IPS-18c (cell line): ENCODE data around the gene N4BP2L2.

Experiments
- H3K4me3 ChIP-seq: 2 replicates; pipeline ENCODE4 v1.7.0; 2013; ENCODE audit warnings: low read depth, mild to moderate bottlenecking, low read length, moderate library complexity; ENCODE audit not compliant: insufficient read depth
- H3K9me3 ChIP-seq: one replicate; pipeline ENCODE4 v1.6.1; 2013; ENCODE audit warnings: mild to moderate bottlenecking, low read length, moderate library complexity; ENCODE audit not compliant: control insufficient read depth, insufficient read depth

The N4BP2L2 gene

DNA sequence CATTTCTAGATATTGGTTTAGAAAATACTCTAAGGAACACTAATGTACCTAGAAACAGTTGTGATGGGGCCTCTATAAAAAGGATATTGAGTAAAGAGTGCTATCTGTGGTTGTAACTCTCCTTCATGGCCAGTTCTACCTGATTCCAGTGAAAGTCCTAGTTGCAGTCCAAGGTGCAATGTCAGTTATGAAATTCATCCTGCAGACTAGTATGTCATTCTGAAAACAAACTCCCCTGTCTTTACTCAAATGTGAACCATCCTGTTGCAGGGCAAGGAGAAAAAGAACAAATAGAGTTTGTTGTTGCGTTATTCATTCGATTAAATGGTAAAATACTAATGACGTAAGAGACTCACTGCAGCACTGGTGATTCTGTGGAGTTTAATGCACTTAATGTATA is 92.4 kb downstream of the N4BP2L2 start:
- no peak overlapping the region for H3K4me3 ChIP-seq
- no peaks in the 10 kb centered on the region for H3K9me3 ChIP-seq

DNA sequence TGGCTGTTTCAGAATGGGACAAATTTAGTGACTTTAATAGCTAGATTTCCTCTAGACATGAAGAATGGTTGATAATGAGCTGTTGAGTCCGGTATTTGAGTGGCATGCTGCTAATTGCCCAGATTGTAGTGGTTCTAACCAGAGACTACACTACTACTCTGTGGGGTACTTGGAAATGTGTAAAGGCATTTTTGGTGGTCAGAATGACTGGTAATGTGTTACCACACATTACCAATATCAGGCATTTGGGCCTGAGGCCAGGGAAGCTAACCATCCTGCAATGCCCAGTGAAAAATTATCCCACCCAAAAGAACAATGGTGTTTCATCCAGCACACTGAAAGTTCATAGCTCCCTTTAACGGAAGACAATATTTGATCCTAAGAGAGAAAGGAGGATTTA is 93.1 kb downstream of the N4BP2L2 start:
- Histone ChIP-seq H3K9me3 (no peaks in the 10 kb centered on the region), H3K4me3 (no peak overlapping the region)

DNA sequence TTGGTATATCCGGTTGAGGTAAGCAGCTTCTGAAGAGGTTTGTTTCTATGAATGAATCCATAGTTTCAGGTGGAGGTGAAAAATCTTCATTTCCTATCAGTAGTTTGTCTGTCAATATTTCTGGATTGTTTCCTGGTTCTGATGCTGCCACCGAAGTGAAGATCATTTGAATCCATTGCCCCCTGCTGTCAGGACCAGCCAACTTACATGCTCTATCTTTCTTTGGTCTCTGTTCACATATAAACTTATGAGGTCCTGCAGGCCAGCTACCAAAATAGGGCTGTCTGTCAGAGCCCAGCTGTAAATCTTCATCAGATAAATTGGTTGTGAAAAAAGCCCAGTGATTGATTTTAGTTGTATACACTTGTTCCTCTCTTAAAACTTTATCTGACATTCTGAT is 95.5 kb downstream of the N4BP2L2 start:
- Histone ChIP-seq H3K9me3 (no peaks in the 10 kb centered on the region), H3K4me3 (no peak overlapping the region)

DNA sequence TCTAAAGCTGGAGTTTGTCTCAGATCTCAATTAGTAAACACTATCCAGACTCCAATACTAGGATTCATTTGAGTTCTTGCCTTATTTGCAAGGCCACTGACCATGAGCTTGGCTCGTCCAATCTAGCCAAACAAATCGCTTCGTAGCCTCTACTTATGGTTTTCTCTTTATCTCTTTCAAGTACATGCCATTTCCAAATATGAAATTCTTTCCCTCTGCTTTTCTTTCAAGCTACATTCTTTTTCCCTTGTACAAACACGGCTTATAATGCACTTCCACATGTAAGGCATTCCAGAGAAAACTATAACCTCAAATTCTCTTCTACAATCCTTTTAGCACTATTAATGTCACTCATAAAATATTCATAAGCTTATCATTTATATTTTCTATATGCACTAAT is 99.7 kb downstream of the N4BP2L2 start:
- H3K4me3 ChIP-seq = no peak overlapping the region
- no peaks in the 10 kb centered on the region for H3K9me3 ChIP-seq

DNA sequence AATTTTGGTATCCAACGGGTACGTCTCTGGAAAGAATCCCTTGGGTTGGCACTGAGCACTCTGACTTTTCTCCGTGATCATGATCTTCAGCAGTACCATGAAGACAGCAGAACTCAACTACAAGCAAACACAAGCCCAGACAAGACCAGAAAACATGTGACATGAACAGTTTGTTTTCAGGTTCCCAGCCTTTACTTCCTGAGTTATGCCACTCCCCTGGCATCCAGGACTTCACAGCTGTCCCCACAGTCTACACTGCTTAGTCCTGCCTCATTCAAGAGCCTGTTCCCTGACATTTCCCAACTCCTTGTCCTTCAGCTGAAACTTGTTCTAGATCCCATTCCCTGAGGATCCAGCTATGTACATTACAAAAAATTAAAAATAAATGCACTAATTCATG is 105.7 kb downstream of the N4BP2L2 start:
- Histone ChIP-seq H3K9me3 (no peaks in the 10 kb centered on the region), H3K4me3 (no peak overlapping the region)

DNA sequence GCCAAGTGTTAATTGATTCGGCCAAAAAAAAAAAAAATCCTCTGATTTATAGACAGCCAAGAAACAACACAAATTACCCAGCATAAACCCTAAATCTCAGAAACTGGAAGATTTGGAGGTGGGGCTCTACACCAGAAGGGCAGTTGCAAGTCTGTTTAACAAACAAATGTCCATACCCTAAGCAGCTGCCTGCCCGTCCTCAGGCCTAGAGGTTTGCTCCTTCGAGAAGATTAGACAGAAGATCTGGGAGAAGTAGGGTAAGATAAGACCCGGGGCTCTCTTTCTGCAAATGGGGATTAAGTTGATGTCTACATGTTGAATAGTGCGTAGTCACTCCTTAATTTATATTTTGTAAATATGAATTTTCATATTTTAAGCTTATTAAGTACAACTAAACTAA is 107.2 kb downstream of the N4BP2L2 start:
- H3K9me3 ChIP-seq = no peaks in the 10 kb centered on the region
- no peak overlapping the region for H3K4me3 ChIP-seq

DNA sequence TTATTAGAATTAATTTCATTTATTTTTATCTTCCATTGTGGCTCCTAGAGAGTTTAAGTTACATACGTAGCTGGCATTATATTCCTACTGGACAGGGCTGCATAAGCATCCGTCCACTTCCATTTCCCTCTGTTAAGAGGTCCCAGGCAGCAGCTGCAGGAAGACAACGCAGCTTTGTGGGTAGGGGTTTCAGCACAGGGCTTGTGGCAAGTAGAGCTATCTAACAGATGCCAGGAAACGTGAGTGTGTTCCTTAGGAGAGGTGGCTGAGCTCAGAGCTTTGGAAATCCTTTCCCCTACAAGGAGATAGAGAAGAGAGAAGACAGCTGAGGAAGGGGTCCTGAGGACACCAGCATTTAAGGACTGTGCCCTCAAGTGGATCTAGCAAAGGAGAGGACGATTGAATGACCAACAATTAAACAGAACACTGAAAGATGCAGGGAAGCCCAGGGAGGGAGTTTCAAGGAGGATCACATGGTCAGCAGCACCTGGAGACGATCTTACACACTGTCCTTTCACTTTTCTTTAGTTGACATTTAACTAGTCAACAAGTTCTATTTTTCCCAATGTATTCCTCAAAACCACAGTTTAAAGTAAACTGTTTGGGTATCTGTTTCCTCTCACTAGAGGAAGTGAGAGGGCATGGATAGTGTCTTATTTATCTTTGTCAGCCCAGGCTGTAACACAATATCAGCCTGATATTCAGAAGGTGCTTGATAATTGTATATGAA is 108.4 kb downstream of the N4BP2L2 start:
- Histone ChIP-seq H3K9me3 (no peaks in the 10 kb centered on the region), H3K4me3 (no peak overlapping the region)

DNA sequence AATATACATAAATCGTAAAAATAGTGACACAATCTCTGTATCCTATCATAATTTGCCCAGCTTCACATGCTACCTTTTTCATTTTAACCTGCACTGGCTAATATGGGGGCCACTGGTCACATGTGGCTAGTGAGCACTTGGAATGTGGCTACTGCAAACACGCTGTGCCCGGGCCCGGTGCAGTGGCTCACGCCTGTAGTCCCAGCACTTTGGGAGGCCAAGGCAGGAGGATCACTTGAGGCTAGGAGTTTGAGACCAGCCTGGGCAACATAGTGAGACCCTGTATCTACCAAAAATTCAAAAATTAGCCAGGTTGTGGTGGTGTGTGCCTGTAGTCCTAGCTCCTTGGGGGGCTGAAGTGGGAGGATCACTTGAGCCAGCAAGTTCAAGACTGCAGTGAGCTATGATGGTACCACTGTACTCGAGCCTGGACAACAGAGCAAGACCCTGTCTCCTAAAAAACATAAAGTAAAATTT is 109.1 kb downstream of the N4BP2L2 start:
- no peaks in the 10 kb centered on the region for H3K9me3 ChIP-seq
- no peak overlapping the region for H3K4me3 ChIP-seq

DNA sequence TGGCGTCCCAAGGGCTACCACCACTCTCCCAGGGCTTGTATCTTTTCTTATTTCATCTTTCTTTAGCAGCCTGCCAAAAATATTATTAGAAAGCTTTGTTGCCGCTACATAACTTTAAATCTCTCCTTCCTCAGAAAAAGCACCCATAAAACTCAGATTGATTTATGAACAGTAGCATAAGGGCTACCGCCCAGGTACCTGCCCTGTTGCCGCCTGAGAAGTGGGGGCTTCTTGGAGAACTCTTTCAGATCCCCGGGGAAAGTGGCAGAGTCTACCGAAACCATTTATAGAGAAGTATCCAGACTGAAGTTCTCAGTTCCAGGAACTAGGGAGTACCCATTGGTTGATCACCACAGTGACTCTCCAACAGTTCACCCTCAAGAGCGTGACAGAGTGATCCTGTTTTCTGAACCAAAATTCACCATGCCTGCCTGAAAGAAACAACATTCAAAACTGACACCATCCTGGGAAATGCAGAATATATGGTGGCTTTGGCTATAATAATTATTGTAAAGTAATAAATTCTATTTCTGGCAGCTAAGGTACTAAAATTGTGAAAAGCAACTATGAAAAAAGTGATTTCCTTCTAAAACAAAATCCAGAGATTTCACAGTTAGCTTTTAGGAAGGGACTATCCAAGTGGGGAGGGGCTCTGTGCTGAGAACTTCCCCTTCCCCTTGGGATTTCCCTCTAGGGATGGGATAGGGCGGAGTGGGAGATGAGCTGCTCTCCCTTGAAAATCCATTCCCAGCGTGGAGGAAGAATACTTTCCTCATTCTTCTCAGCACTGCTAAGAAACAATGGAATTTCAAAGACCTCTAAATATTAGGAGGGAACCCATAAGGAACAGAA is 109.8 kb downstream of the N4BP2L2 start:
- peak overlapping the region; percentile 73; the same call in 1 of the 2 replicates for H3K4me3 ChIP-seq
- H3K9me3 ChIP-seq = no peaks in the 10 kb centered on the region

DNA sequence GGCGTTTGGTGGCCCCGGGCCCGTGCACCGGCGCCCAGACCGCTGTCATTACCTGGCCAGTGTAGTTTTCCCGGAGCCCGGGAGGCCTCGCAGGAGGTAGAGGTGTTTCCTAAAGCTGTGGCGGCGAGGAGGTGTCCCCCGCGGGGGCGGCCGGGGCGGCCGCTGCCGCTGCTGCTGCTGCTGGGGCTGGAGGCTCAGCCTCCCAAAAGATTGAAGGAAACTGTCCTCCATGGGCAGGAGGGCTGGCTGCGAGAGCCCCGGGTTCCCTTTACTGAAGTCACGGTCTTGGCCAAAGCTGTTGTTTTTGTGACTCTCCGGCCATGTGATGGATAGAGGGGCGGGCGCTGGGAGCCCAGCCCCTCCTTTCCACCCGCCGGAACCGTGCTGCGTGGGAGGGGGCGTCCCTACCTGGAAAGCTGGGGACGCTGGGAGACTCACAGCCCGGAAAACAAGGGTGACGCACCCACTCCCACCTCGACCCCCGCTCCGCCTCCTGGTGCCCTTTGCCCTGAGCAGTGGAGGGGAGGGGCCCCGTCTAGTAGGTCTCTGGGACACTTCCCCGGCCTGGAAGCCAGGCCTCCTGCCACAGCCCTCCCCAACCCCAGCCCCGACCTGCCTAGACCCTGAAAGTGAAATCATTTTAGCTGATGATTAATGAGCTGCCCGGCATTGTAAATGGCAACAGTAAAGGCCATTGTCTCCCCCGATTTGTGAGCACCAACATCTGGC is 110.6 kb downstream of the N4BP2L2 start, which contains the start of gene N4BP2L1:
Gene N4BP2L1, minus strand, starts transcription at position 279 of the 729 bp plus-strand sequence. Its CDS starts 48 bp downstream, at position 231.
- peak within 1 kb of the TSS; percentile 73 for H3K4me3 ChIP-seq

DNA sequence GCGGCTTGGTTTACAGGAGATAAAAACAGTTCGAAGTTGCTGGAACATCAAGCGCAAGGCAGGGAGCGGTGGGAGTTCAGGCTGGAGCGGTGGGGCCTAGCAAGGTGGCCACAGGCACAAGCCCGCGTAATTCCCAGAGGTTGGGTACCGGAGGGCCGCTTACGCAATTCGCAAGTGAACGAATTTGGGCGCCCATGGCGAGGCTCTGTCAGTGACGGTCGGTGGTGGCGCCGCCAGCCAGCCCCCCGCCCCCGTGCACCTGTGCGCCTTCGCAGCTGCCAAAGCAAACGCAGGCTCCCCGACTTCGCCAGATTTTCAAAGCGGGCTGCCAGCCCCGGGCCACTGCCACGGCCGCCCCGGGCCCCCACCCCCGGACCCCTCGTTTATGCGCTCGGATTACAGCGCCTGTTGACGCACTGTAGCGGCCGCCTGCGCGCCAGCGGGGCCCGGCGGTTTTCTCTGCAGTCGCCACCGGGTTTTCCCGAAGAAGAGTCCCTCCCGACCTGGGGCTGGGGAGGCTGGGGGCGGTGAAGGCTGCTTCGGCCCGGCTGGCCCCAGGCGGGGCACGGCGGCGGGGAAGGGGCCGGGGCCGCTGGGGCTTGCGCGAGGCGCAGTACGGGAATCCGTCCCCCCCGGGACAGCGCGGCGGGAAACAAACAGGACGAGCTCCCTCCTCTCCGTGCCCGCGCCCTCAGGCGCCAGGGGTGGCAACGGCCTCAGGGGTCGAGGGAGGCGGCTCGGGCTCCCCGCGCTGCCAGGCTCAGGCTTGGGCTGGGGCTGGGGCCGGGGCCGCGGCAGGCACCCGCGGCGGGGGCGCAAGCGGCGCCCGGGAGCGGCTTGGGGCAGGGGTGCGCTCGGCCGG is 111.4 kb downstream of the N4BP2L2 start:
- Histone ChIP-seq H3K9me3 (no peaks in the 10 kb centered on the region), H3K4me3 (peak overlapping the region; percentile 73)

More for the DNA sequence above, 110.6 kb downstream of the N4BP2L2 start, which contains the start of gene N4BP2L1:
- no peaks in the 10 kb centered on the region for H3K9me3 ChIP-seq

DNA sequence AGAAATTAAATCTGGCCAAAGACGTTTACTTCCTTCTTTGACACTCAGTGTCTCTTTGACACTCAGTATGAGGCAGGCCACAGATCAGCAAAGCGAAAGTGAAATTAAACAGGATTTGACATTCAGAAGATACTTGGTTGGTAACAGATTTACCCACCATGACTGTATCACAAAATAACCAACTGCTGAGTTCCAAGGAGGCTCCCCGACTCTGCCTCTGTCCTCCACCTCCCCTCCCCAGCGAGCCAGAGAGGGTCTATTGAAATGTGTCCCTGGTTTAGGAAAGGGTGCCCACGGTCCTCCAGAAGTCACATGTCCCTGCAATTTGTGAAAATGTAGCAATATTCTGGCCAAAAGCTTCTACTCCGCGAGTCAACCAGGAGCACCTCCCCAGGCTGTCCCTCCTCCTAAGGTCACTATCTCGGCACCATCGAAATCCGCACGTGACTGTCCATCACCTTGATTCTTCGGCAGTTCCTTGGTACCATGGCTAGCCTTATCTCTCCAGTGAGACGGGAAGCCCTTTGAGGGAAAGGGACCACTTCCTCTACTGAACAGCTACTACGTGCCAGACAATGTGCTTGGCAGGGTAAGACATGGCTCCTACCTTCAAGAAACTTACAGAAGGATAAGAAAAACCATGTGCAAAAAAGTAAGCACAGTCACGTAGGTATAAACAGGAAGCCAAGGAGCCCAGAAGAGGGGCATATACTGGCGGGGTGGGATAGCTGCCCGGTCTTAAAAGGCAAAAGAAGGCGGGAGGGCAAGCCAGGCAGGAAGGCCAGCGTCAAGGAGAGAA is 112.2 kb downstream of the N4BP2L2 start:
- Histone ChIP-seq H3K9me3 (no peaks in the 10 kb centered on the region), H3K4me3 (peak overlapping the region; percentile 73)

DNA sequence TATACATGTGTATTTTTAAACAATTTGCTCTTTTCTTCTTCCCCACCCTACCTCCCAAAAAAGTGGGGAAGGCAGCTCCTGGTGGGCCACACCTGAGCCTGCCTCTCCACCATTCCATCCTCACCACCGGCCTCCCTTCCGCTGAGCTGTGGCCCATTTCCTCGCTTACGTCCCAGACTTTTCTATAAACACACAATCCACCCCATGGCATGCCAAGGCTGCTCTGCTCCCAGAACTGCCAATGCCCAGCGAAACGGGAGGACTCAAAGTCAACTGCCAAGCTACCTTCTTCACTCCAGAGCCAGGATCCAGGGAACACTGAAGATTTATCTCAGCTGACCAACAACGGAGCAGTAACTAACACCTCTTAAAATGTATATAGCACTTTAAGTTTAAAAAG is 113.4 kb downstream of the N4BP2L2 start:
- H3K4me3 ChIP-seq = no peak overlapping the region
- H3K9me3 ChIP-seq = no peaks in the 10 kb centered on the region

DNA sequence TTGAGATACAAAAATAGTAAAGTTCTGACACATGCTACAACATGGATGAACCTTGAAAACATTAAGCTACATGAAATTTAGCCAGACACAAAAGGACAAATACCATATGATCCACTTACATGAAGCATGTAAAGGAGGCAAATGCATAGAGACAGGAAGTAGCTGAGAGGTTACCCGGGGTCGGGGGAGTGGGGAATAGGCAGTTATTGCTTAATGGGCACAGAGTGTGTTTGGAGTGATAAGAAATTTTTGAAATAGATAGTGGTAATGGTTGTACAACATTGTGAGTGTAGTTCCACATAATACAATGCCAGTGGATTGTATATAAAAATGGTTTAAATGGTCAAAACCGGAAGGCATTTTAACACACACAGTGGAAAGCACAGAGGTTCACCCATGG is 115.0 kb downstream of the N4BP2L2 start:
- peaks cover 3% of the 10 kb centered on the region for H3K9me3 ChIP-seq
- H3K4me3 ChIP-seq = no peak overlapping the region

DNA sequence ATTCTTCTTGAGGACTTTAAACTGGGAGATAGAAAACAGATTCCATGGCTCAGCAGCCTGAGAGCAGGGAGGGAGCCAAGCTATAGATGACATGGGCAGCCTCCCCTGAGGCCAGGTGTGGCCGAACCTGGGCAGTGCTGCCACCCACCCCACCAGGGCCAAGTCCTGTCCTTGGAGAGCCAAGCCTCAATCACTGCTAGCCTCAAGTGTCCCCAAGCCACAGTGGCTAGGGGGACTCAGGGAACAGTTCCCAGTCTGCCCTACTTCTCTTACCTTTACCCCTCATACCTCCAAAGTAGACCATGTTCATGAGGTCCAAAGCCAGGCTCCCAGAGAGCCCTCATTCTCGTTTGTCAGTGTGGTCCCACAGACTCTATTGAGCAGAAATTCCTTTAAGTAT is 118.7 kb downstream of the N4BP2L2 start:
- H3K9me3 ChIP-seq = peaks cover 3% of the 10 kb centered on the region
- no peak overlapping the region for H3K4me3 ChIP-seq

DNA sequence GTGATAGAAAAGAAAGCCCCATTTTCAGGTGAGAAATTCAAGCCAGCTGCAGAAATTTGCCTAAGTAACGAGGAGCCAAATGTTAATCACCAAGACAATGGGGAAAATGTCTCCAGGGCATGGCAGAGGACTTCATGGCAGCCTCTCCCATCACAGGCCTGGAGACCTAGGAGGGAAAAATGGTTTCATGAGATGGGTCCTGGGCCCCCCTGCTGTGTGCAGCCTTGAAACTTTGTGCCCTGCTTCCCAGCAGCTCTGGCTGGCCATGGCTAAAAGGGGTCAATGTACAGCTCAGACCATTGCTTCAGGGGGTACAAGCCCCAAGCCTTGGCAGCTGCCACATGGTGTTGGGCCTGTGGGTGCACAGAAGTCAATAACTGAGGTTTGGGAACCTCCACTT is 120.6 kb downstream of the N4BP2L2 start:
- peaks cover 3% of the 10 kb centered on the region for H3K9me3 ChIP-seq
- no peak overlapping the region for H3K4me3 ChIP-seq
